Osteocyte (in vitro differentiated cells): ENCODE measurements around the gene SEC14L1. TPM values are rescaled to one million over a fixed set of nuclear protein-coding genes. Genes with fewer than 3 reads are reported as not detected.
"Not testable (repeated sequence)": the region's sequence is repeated elsewhere in the genome, so short reads cannot be mapped to it uniquely, and the experiment has no call there.

Source experiments
- DNase-seq: peaks from one replicate; pipeline ENCODE4 v3.0.0; 2021; ENCODE audit warnings: mixed read lengths; ENCODE audit not compliant: unreplicated experiment; ENCODE audit errors: extremely low spot score
- H3K27ac Mint-ChIP-seq: one replicate; pipeline ENCODE4 v1.8.0; 2021; ENCODE audit warnings: mild to moderate bottlenecking, mixed read lengths; ENCODE audit not compliant: unreplicated experiment
- H3K27me3 Mint-ChIP-seq: one replicate; pipeline ENCODE4 v1.8.0; 2021; ENCODE audit warnings: mixed read lengths; ENCODE audit not compliant: unreplicated experiment
- H3K36me3 Mint-ChIP-seq: one replicate; pipeline ENCODE4 v1.8.0; 2021; ENCODE audit warnings: mixed read lengths; ENCODE audit not compliant: unreplicated experiment
- H3K4me1 Mint-ChIP-seq: one replicate; pipeline ENCODE4 v1.8.0; 2021; ENCODE audit warnings: mixed read lengths; ENCODE audit not compliant: unreplicated experiment
- H3K4me3 Mint-ChIP-seq: one replicate; pipeline ENCODE4 v1.8.0; 2021; ENCODE audit warnings: mild to moderate bottlenecking, moderate library complexity, mixed read lengths; ENCODE audit not compliant: unreplicated experiment
- H3K9me3 Mint-ChIP-seq: one replicate; pipeline ENCODE4 v1.8.0; 2021; ENCODE audit warnings: mixed read lengths; ENCODE audit not compliant: unreplicated experiment
- CTCF ChIP-seq: fragments of 200-600 bp; sonication (generic); IDR thresholded peaks from 2 replicates; pipeline ENCODE4 v1.5.0; 2021; ENCODE audit warnings: antibody characterized with exemption, mild to moderate bottlenecking, moderate library complexity
- total RNA-seq: library from RNA; stranded (reverse); gene quantifications from 2 replicates; pipeline ENCODE4 v1.2.1, GENCODE V29; 2021

Gene SEC14L1
- total RNA-seq, 1 donor from 2014 or later: 82.9 TPM

GRCh38 chr17:77137111-77137510 lies 3.7 kb upstream of the SEC14L1 start:
- Mint-ChIP-seq H3K27ac (no peak overlapping the region), H3K4me1 (peaks cover 36% of the 10 kb centered on the region), H3K36me3 (peaks cover 3% of the 10 kb centered on the region), H3K9me3 (peaks cover 5% of the 10 kb centered on the region), H3K4me3 (no peak overlapping the region), H3K27me3 (no peaks in the 10 kb centered on the region)
- DNase-seq: no peak
- TF ChIP-seq CTCF: no peak

- peaks cover 35% of the 10 kb centered on the region for H3K4me1 Mint-ChIP-seq
- H3K27ac Mint-ChIP-seq: peak overlapping the region; percentile 61
- H3K9me3 Mint-ChIP-seq, H3K27me3 Mint-ChIP-seq, H3K36me3 Mint-ChIP-seq, H3K4me3 Mint-ChIP-seq, DNase-seq: not testable (repeated sequence)
Observed at GRCh38 chr17:77137886-77138285, 2.9 kb upstream of the SEC14L1 start.

GRCh38 chr17:77140166-77140877 lies 447 bp upstream of the SEC14L1 start:
- no peak for TF ChIP-seq CTCF
- H3K4me1 Mint-ChIP-seq: peaks cover 37% of the 10 kb centered on the region
- peaks cover 16% of the 10 kb centered on the region for H3K36me3 Mint-ChIP-seq
- H3K4me3 Mint-ChIP-seq: peak overlapping the region; percentile 63
- H3K9me3 Mint-ChIP-seq: peaks cover 5% of the 10 kb centered on the region
- peak; percentile 100 for DNase-seq
- peak overlapping the region; percentile 91 for H3K27ac Mint-ChIP-seq
- no peaks in the 10 kb centered on the region for H3K27me3 Mint-ChIP-seq

GRCh38 chr17:77141846-77142449 lies 1.2 kb downstream of the SEC14L1 start:
- Mint-ChIP-seq H3K27me3 (no peaks in the 10 kb centered on the region), H3K9me3 (peaks cover 5% of the 10 kb centered on the region), H3K4me1 (peaks cover 50% of the 10 kb centered on the region), H3K36me3 (peaks cover 21% of the 10 kb centered on the region), H3K4me3 (peak overlapping the region; percentile 84), H3K27ac (peak overlapping the region; percentile 89)
- TF ChIP-seq CTCF: no peak
- DNase-seq: no peak

GRCh38 chr17:77142689-77143088 lies 1.9 kb downstream of the SEC14L1 start:
- peaks cover 27% of the 10 kb centered on the region for H3K36me3 Mint-ChIP-seq
- H3K27ac Mint-ChIP-seq: peak overlapping the region; percentile 89
- H3K4me1 Mint-ChIP-seq: peaks cover 56% of the 10 kb centered on the region
- DNase-seq: no peak
- no peak for TF ChIP-seq CTCF
- no peaks in the 10 kb centered on the region for H3K27me3 Mint-ChIP-seq
- peaks cover 3% of the 10 kb centered on the region for H3K9me3 Mint-ChIP-seq
- H3K4me3 Mint-ChIP-seq: peak overlapping the region; percentile 84
